Measurements from ENCODE around the gene SPRYD4. TPM values are rescaled to one million over a fixed set of nuclear protein-coding genes. Genes with fewer than 3 reads are reported as not detected.
A peak's percentile ranks its signal among the peaks of the same experiment; 100 is the strongest.

SPRYD4 gene
- total and polyA plus RNA-seq, 9 of the 15 experiments (the other 6 are each of a cell fraction or from before 2014, with no cell fraction given) = 1.8 to 4.7 (median 2.8) TPM

DNA sequence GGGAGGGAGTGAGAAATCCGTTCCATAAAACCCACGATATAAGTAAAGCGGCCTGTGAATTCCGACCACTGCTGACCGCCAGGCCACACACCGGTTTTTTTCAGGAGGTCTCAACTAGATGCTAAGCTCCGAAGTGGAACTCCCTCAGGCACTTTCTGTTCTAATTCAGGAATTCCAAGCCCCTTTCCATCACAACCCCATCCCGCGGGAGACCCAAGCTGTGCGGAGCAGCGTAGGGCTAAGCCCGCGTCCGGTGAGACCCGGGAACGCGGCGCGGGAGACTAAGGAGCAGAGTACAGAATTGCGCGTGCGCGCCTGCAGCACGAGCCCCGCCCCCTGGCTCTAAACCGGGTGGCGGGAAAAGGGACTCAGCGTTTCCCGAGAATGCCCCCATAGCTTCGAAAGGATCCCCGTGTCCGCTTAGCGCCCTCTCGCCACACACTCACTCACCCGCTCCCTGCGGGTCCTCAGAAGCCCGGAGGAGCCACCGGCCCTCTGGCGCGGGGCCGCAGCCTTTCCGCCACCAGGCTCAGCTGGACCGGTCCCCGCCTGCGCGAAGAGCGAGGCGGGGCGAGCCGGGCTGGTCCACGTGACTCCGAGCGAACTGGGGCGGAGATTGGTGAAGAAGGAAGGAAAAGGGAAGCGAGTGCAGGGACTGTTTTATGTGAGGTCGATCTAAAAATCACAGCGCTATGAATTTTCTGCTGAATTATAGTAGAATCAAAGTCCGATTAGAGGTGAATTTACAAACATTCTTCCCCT, 19.3 kb upstream of the SPRYD4 start, which contains the start of gene TIMELESS (continued):
- TF ChIP-seq, protein P1, sequence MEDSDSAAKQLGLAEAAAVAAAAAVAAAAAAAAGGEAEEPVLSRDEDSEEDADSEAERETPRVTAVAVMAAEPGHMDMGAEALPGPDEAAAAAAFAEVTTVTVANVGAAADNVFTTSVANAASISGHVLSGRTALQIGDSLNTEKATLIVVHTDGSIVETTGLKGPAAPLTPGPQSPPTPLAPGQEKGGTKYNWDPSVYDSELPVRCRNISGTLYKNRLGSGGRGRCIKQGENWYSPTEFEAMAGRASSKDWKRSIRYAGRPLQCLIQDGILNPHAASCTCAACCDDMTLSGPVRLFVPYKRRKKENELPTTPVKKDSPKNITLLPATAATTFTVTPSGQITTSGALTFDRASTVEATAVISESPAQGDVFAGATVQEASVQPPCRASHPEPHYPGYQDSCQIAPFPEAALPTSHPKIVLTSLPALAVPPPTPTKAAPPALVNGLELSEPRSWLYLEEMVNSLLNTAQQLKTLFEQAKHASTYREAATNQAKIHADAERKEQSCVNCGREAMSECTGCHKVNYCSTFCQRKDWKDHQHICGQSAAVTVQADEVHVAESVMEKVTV (CRISPR knock-in tag; IDR thresholded peaks at IDR 0.05) = no peak
- peak in 1 of 2 experiments; percentile 39; a peak in 1 of 4 replicates for TF ChIP-seq ETV6 (IDR thresholded peaks at IDR 0.05; ENCODE audit: borderline replicate concordance in 1 of 2, low read depth in 2 of 2, low read length in 1 of 2)
- no peak for TF ChIP-seq ETV6 (CRISPR knock-in tag; IDR thresholded peaks at IDR 0.05; ENCODE audit: borderline replicate concordance)
- TF ChIP-seq, protein P2, sequence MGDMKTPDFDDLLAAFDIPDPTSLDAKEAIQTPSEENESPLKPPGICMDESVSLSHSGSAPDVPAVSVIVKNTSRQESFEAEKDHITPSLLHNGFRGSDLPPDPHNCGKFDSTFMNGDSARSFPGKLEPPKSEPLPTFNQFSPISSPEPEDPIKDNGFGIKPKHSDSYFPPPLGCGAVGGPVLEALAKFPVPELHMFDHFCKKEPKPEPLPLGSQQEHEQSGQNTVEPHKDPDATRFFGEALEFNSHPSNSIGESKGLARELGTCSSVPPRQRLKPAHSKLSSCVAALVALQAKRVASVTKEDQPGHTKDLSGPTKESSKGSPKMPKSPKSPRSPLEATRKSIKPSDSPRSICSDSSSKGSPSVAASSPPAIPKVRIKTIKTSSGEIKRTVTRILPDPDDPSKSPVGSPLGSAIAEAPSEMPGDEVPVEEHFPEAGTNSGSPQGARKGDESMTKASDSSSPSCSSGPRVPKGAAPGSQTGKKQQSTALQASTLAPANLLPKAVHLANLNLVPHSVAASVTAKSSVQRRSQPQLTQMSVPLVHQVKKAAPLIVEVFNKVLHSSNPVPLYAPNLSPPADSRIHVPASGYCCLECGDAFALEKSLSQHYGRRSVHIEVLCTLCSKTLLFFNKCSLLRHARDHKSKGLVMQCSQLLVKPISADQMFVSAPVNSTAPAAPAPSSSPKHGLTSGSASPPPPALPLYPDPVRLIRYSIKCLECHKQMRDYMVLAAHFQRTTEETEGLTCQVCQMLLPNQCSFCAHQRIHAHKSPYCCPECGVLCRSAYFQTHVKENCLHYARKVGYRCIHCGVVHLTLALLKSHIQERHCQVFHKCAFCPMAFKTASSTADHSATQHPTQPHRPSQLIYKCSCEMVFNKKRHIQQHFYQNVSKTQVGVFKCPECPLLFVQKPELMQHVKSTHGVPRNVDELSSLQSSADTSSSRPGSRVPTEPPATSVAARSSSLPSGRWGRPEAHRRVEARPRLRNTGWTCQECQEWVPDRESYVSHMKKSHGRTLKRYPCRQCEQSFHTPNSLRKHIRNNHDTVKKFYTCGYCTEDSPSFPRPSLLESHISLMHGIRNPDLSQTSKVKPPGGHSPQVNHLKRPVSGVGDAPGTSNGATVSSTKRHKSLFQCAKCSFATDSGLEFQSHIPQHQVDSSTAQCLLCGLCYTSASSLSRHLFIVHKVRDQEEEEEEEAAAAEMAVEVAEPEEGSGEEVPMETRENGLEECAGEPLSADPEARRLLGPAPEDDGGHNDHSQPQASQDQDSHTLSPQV (IDR thresholded peaks at IDR 0.05) = peak; percentile 68
- TF ChIP-seq L3MBTL2 (IDR thresholded peaks at IDR 0.05) = peak; percentile 98
- TF ChIP-seq HDAC2 (IDR thresholded peaks at IDR 0.05) = peak; percentile 60; the same call in 1 of the 2 replicates
- TF ChIP-seq, protein P3, sequence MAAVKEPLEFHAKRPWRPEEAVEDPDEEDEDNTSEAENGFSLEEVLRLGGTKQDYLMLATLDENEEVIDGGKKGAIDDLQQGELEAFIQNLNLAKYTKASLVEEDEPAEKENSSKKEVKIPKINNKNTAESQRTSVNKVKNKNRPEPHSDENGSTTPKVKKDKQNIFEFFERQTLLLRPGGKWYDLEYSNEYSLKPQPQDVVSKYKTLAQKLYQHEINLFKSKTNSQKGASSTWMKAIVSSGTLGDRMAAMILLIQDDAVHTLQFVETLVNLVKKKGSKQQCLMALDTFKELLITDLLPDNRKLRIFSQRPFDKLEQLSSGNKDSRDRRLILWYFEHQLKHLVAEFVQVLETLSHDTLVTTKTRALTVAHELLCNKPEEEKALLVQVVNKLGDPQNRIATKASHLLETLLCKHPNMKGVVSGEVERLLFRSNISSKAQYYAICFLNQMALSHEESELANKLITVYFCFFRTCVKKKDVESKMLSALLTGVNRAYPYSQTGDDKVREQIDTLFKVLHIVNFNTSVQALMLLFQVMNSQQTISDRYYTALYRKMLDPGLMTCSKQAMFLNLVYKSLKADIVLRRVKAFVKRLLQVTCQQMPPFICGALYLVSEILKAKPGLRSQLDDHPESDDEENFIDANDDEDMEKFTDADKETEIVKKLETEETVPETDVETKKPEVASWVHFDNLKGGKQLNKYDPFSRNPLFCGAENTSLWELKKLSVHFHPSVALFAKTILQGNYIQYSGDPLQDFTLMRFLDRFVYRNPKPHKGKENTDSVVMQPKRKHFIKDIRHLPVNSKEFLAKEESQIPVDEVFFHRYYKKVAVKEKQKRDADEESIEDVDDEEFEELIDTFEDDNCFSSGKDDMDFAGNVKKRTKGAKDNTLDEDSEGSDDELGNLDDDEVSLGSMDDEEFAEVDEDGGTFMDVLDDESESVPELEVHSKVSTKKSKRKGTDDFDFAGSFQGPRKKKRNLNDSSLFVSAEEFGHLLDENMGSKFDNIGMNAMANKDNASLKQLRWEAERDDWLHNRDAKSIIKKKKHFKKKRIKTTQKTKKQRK (IDR thresholded peaks at IDR 0.05; ENCODE audit: borderline replicate concordance, low read depth, low read length) = no peak
- TF ChIP-seq, protein P4, sequence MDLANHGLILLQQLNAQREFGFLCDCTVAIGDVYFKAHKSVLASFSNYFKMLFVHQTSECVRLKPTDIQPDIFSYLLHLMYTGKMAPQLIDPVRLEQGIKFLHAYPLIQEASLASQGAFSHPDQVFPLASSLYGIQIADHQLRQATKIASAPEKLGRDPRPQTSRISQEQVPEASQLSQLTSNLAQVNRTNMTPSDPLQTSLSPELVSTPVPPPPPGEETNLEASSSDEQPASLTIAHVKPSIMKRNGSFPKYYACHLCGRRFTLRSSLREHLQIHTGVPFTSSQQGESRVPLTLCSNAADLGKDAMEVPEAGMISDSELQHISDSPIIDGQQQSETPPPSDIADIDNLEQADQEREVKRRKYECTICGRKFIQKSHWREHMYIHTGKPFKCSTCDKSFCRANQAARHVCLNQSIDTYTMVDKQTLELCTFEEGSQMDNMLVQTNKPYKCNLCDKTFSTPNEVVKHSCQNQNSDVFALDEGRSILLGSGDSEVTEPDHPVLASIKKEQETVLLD (IDR thresholded peaks at IDR 0.05) = no peak
- TF ChIP-seq ZZZ3 (IDR thresholded peaks at IDR 0.05) = no peak
- TF ChIP-seq, protein P5, sequence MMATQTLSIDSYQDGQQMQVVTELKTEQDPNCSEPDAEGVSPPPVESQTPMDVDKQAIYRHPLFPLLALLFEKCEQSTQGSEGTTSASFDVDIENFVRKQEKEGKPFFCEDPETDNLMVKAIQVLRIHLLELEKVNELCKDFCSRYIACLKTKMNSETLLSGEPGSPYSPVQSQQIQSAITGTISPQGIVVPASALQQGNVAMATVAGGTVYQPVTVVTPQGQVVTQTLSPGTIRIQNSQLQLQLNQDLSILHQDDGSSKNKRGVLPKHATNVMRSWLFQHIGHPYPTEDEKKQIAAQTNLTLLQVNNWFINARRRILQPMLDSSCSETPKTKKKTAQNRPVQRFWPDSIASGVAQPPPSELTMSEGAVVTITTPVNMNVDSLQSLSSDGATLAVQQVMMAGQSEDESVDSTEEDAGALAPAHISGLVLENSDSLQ (IDR thresholded peaks at IDR 0.05) = no peak
- TF ChIP-seq, protein P6, sequence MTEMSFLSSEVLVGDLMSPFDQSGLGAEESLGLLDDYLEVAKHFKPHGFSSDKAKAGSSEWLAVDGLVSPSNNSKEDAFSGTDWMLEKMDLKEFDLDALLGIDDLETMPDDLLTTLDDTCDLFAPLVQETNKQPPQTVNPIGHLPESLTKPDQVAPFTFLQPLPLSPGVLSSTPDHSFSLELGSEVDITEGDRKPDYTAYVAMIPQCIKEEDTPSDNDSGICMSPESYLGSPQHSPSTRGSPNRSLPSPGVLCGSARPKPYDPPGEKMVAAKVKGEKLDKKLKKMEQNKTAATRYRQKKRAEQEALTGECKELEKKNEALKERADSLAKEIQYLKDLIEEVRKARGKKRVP (CRISPR knock-in tag; IDR thresholded peaks at IDR 0.05) = no peak
- no peak for TF ChIP-seq SMARCA4 (IDR thresholded peaks at IDR 0.05)
- TF ChIP-seq, protein P7, sequence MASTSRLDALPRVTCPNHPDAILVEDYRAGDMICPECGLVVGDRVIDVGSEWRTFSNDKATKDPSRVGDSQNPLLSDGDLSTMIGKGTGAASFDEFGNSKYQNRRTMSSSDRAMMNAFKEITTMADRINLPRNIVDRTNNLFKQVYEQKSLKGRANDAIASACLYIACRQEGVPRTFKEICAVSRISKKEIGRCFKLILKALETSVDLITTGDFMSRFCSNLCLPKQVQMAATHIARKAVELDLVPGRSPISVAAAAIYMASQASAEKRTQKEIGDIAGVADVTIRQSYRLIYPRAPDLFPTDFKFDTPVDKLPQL (IDR thresholded peaks at IDR 0.05; ENCODE audit: extremely low read depth, insufficient read length) = peak; percentile 47

Measured in K562 (cell line).